Neural cell (in vitro differentiated cells): ENCODE results near the gene ERBB2. TPM values are rescaled to one million over a fixed set of nuclear protein-coding genes. Genes with fewer than 3 reads are reported as not detected.

Source experiments
- H2AFZ ChIP-seq: fragments of 200-600, 300-800 bp; sonication (generic), shearing (Covaris generic); 2 replicates; pipeline ENCODE4 v1.6.0; 2014; ENCODE audit warnings: low read depth, mild to moderate bottlenecking, antibody characterized with exemption, low read length, moderate library complexity
- H3F3A ChIP-seq: fragments of 200-600 bp; shearing (Covaris generic); 2 replicates; pipeline ENCODE4 v1.6.1; 2016; ENCODE audit warnings: mild to moderate bottlenecking, moderate library complexity, mixed read lengths, antibody characterized with exemption, low read length; ENCODE audit not compliant: insufficient read depth, poor library complexity, severe bottlenecking
- H3K27ac ChIP-seq: fragments of 200-600, 300-800 bp; sonication (generic), shearing (Covaris generic); 2 replicates; pipeline ENCODE4 v1.5.1; 2014; ENCODE audit warnings: mild to moderate bottlenecking, low read length, moderate library complexity
- H3K27me3 ChIP-seq: fragments of 300-800, 200-600 bp; sonication (generic), shearing (Covaris generic); 2 replicates; pipeline ENCODE4 v1.6.0; 2014; ENCODE audit warnings: mild to moderate bottlenecking, low read depth, low read length, moderate library complexity; ENCODE audit not compliant: insufficient read depth
- H3K36me3 ChIP-seq: fragments of 300-800, 200-600 bp; sonication (generic), shearing (Covaris generic); 2 replicates; pipeline ENCODE4 v1.5.1; 2014; ENCODE audit warnings: mild to moderate bottlenecking, antibody characterized with exemption, low read length, moderate library complexity; ENCODE audit not compliant: insufficient read depth
- H3K4me2 ChIP-seq: fragments of 300-800, 200-600 bp; sonication (generic), shearing (Covaris generic); 2 replicates; pipeline ENCODE4 v1.6.0; 2014; ENCODE audit warnings: mild to moderate bottlenecking, low read length
- H3K4me3 ChIP-seq: fragments of 300-800, 200-600 bp; sonication (generic), shearing (Covaris generic); 2 replicates; pipeline ENCODE4 v1.5.1; 2014; ENCODE audit warnings: mild to moderate bottlenecking, low read length, moderate library complexity
- H3K79me2 ChIP-seq: fragments of 200-600 bp; shearing (Covaris generic); replicated peaks from 2 replicates; pipeline ENCODE4 v1.6.0; 2014; ENCODE audit warnings: mild to moderate bottlenecking, low read length, moderate library complexity; ENCODE audit not compliant: insufficient read depth
- H3K9ac ChIP-seq: fragments of 300-800, 200-600 bp; sonication (generic), shearing (Covaris generic); 2 replicates; pipeline ENCODE4 v1.6.1; 2016; ENCODE audit warnings: mild to moderate bottlenecking, low read length, mixed read lengths
- H3K9me2 ChIP-seq: fragments of 200-600 bp; shearing (Covaris generic); 2 replicates; pipeline ENCODE4 v1.6.1; 2016; ENCODE audit warnings: mild to moderate bottlenecking, low read length, mixed read lengths; ENCODE audit not compliant: insufficient read depth
- H3K9me3 ChIP-seq: fragments of 200-600, 300-800 bp; sonication (generic), shearing (Covaris generic); 2 replicates; pipeline ENCODE4 v1.6.1; 2016; ENCODE audit warnings: mild to moderate bottlenecking, mixed run types, low read length, moderate library complexity, mixed read lengths
- H4K20me1 ChIP-seq: fragments of 200-600 bp; shearing (Covaris generic); 2 replicates; pipeline ENCODE4 v1.6.1; 2016; ENCODE audit warnings: mild to moderate bottlenecking, mixed run types; ENCODE audit not compliant: insufficient read depth
- CTCF ChIP-seq: fragments of 450-650 bp; IDR thresholded peaks from 2 replicates; pipeline ENCODE4 v1.5.1; 2014; ENCODE audit warnings: antibody characterized with exemption, mild to moderate bottlenecking, moderate library complexity; ENCODE audit not compliant: poor library complexity, severe bottlenecking
- EP300 ChIP-seq: fragments of 450-650 bp; conservative IDR thresholded peaks from 2 replicates; pipeline ENCODE4 v1.6.1; 2014; ENCODE audit warnings: antibody characterized with exemption, mild to moderate bottlenecking, moderate library complexity; ENCODE audit not compliant: poor library complexity, severe bottlenecking
- EZH2 ChIP-seq: fragments of 200-600, 300-800 bp; shearing (Covaris generic), sonication (generic); IDR thresholded peaks from 2 replicates; pipeline ENCODE4 v1.6.1; 2014; ENCODE audit warnings: antibody characterized with exemption, low read length, borderline replicate concordance, mild to moderate bottlenecking; ENCODE audit not compliant: insufficient read depth, poor library complexity, severe bottlenecking
- MXI1 ChIP-seq: fragments of 450-650 bp; conservative IDR thresholded peaks from 2 replicates; pipeline ENCODE4 v1.6.1; 2014; ENCODE audit warnings: antibody characterized with exemption, mild to moderate bottlenecking; ENCODE audit not compliant: poor library complexity, severe bottlenecking
- POLR2AphosphoS5 ChIP-seq: IDR thresholded peaks from 2 replicates; pipeline ENCODE4 v1.6.1; 2012
- RAD21 ChIP-seq: fragments of 450-650 bp; conservative IDR thresholded peaks from 2 replicates; pipeline ENCODE4 v1.6.1; 2014; ENCODE audit warnings: antibody characterized with exemption, mild to moderate bottlenecking, moderate library complexity
- REST ChIP-seq: IDR thresholded peaks from 2 replicates; pipeline ENCODE4 v1.6.1; 2012; ENCODE audit warnings: borderline replicate concordance
- SMC3 ChIP-seq: fragments of 450-650 bp; conservative IDR thresholded peaks from 2 replicates; pipeline ENCODE4 v1.6.1; 2014; ENCODE audit warnings: antibody characterized with exemption, mild to moderate bottlenecking, moderate library complexity; ENCODE audit not compliant: poor library complexity
- TAF1 ChIP-seq: IDR thresholded peaks from 2 replicates; pipeline ENCODE4 v1.6.1; 2012; ENCODE audit warnings: low read depth
- polyA plus RNA-seq: library from polyadenylated mRNA; depleted of rRNA; stranded (reverse); fragments of >200 nt; gene quantifications from 2 replicates; pipeline ENCODE4 v1.2.3, GENCODE V29; 2014

ERBB2 gene
- polyA plus RNA-seq, 1 donor from 2014 or later, result 16.0 TPM

GRCh38 chr17:39660011-39660360, 39.9 kb upstream of the ERBB2 start:
- Histone ChIP-seq H3K9me2 (no peaks in the 10 kb centered on the region), H3K4me2 (no peak overlapping the region), H3K9me3 (no peaks in the 10 kb centered on the region), H4K20me1 (no peaks in the 10 kb centered on the region), H3K9ac (no peak overlapping the region), H3F3A (no peaks in the 10 kb centered on the region), H3K79me2 (no peaks in the 10 kb centered on the region), H3K4me3 (no peak overlapping the region), H3K27ac (no peak overlapping the region), H3K27me3 (no peaks in the 10 kb centered on the region), H3K36me3 (no peaks in the 10 kb centered on the region), H2AFZ (no peak overlapping the region)
- TF ChIP-seq RAD21 (no peak), MXI1 (no peak), CTCF (no peak), SMC3 (no peak), TAF1 (no peak), POLR2AphosphoS5 (no peak), REST (no peak), EZH2 (no peak), EP300 (no peak)

- H3K27ac ChIP-seq, result no peak overlapping the region
Observed at GRCh38 chr17:39660397-39661385, 39.2 kb upstream of the ERBB2 start.

More at GRCh38 chr17:39660397-39661385, 39.2 kb upstream of the ERBB2 start:
- no peak overlapping the region for H3K4me2 ChIP-seq
- no peak overlapping the region for H3K9ac ChIP-seq
- TF ChIP-seq REST (no peak), MXI1 (no peak), RAD21 (no peak), EP300 (no peak), POLR2AphosphoS5 (no peak), EZH2 (no peak), CTCF (no peak), TAF1 (no peak), SMC3 (no peak)
- no peaks in the 10 kb centered on the region for H3K36me3 ChIP-seq
- no peaks in the 10 kb centered on the region for H3K9me3 ChIP-seq
- H3K9me2 ChIP-seq, result no peaks in the 10 kb centered on the region
- H3K79me2 ChIP-seq, result no peaks in the 10 kb centered on the region
- H3F3A ChIP-seq, result no peaks in the 10 kb centered on the region
- H3K27me3 ChIP-seq, result no peaks in the 10 kb centered on the region
- no peaks in the 10 kb centered on the region for H4K20me1 ChIP-seq
- H3K4me3 ChIP-seq, result no peak overlapping the region
- H2AFZ ChIP-seq, result no peak overlapping the region
